ENCODE measurements around the gene INIP. TPM values are rescaled to one million over a fixed set of nuclear protein-coding genes. Genes with fewer than 3 reads are reported as not detected.

Gene INIP
- total RNA-seq, 1 donor from 2014 or later = 17.1 TPM

- FAIRE-seq = no peak
- no peak overlapping the region for H3K4me3 ChIP-seq (ENCODE audit: low read depth, low read length)
- DNase-seq (ENCODE audit: low read depth) = no peak
Observed at GRCh38 chr9:112755016-112755427, 37.1 kb upstream of the INIP start.

GRCh38 chr9:112754578-112754977, 36.7 kb upstream of the INIP start:
- DNase-seq (ENCODE audit: low read depth) (peak; percentile 71), FAIRE-seq (no peak)
- Histone ChIP-seq H3K27me3 (ENCODE audit: control insufficient read depth, insufficient read depth, low read length) (no peaks in the 10 kb centered on the region), H3K4me3 (ENCODE audit: low read depth, low read length) (no peak overlapping the region), H3K36me3 (ENCODE audit: control insufficient read depth, insufficient read depth, low read length) (no peaks in the 10 kb centered on the region)
- no peak for TF ChIP-seq CTCF (IDR thresholded peaks at IDR 0.05; ENCODE audit: insufficient read depth, low read length, severe bottlenecking)

More at GRCh38 chr9:112755016-112755427, 37.1 kb upstream of the INIP start:
- H3K36me3 ChIP-seq (ENCODE audit: control insufficient read depth, insufficient read depth, low read length) = no peaks in the 10 kb centered on the region
- H3K27me3 ChIP-seq (ENCODE audit: control insufficient read depth, insufficient read depth, low read length) = no peaks in the 10 kb centered on the region
- no peak for TF ChIP-seq CTCF (IDR thresholded peaks at IDR 0.05; ENCODE audit: insufficient read depth, low read length, severe bottlenecking)

- DNase-seq (ENCODE audit: low read depth) = peak; percentile 77
- FAIRE-seq = no peak
Observed at GRCh38 chr9:112753725-112754124, 35.8 kb upstream of the INIP start.

GRCh38 chr9:112752334-112753125, 34.6 kb upstream of the INIP start:
- Histone ChIP-seq H3K27me3 (ENCODE audit: control insufficient read depth, insufficient read depth, low read length) (no peaks in the 10 kb centered on the region), H3K36me3 (ENCODE audit: control insufficient read depth, insufficient read depth, low read length) (no peaks in the 10 kb centered on the region), H3K4me3 (ENCODE audit: low read depth, low read length) (no peak overlapping the region)
- no peak for FAIRE-seq
- DNase-seq (ENCODE audit: low read depth) = no peak
- no peak for TF ChIP-seq CTCF (IDR thresholded peaks at IDR 0.05; ENCODE audit: insufficient read depth, low read length, severe bottlenecking)

More at GRCh38 chr9:112753725-112754124, 35.8 kb upstream of the INIP start:
- no peaks in the 10 kb centered on the region for H3K27me3 ChIP-seq (ENCODE audit: control insufficient read depth, insufficient read depth, low read length)
- no peak overlapping the region for H3K4me3 ChIP-seq (ENCODE audit: low read depth, low read length)
- H3K36me3 ChIP-seq (ENCODE audit: control insufficient read depth, insufficient read depth, low read length) = no peaks in the 10 kb centered on the region
- TF ChIP-seq CTCF (IDR thresholded peaks at IDR 0.05; ENCODE audit: insufficient read depth, low read length, severe bottlenecking) = no peak

GRCh38 chr9:112751056-112751795, 33.3 kb upstream of the INIP start:
- no peak for FAIRE-seq
- Histone ChIP-seq H3K4me3 (ENCODE audit: low read depth, low read length) (peak overlapping the region; percentile 86), H3K27me3 (ENCODE audit: control insufficient read depth, insufficient read depth, low read length) (no peaks in the 10 kb centered on the region), H3K36me3 (ENCODE audit: control insufficient read depth, insufficient read depth, low read length) (no peaks in the 10 kb centered on the region)
- peak; percentile 45 for DNase-seq (ENCODE audit: low read depth)
- no peak for TF ChIP-seq CTCF (IDR thresholded peaks at IDR 0.05; ENCODE audit: insufficient read depth, low read length, severe bottlenecking)
